GM15510 (cell line): Measurements from ENCODE around the gene CMSS1.

Source experiments
- POLR2A ChIP-seq: IDR thresholded peaks from 3 replicates; pipeline ENCODE4 v1.6.1; 2011; ENCODE audit warnings: borderline replicate concordance; ENCODE audit not compliant: insufficient read length; ENCODE audit errors: extremely low read depth

Gene CMSS1

GRCh38 chr3:100131241-100131640 is 313.6 kb downstream of the CMSS1 start:
- TF ChIP-seq POLR2A, result no peak

- no peak for TF ChIP-seq POLR2A
These were observed 319.3 kb downstream of the CMSS1 start for GRCh38 chr3:100136921-100137320.

- no peak for TF ChIP-seq POLR2A
These were observed 323.3 kb downstream of the CMSS1 start for GRCh38 chr3:100140976-100141375.

- TF ChIP-seq POLR2A, result no peak
These were observed 323.9 kb downstream of the CMSS1 start for GRCh38 chr3:100141586-100141985.

- TF ChIP-seq POLR2A, result no peak
These were observed 326.7 kb downstream of the CMSS1 start for GRCh38 chr3:100144255-100144866.

GRCh38 chr3:100149130-100149529 is 331.5 kb downstream of the CMSS1 start:
- TF ChIP-seq POLR2A, result no peak

GRCh38 chr3:100149713-100150415 is 332.2 kb downstream of the CMSS1 start:
- no peak for TF ChIP-seq POLR2A

- no peak for TF ChIP-seq POLR2A
These were observed 332.8 kb downstream of the CMSS1 start for GRCh38 chr3:100150473-100150872.

GRCh38 chr3:100151024-100151707 is 333.5 kb downstream of the CMSS1 start:
- TF ChIP-seq POLR2A, result no peak

GRCh38 chr3:100154171-100154570 is 336.5 kb downstream of the CMSS1 start:
- TF ChIP-seq POLR2A, result no peak

- TF ChIP-seq POLR2A, result no peak
These were observed 337.5 kb downstream of the CMSS1 start for GRCh38 chr3:100155128-100155527.

GRCh38 chr3:100155590-100155989 is 337.9 kb downstream of the CMSS1 start:
- no peak for TF ChIP-seq POLR2A

GRCh38 chr3:100157685-100158084 is 340.0 kb downstream of the CMSS1 start:
- no peak for TF ChIP-seq POLR2A

- TF ChIP-seq POLR2A, result no peak
These were observed 341.3 kb downstream of the CMSS1 start for GRCh38 chr3:100158918-100159330.

- TF ChIP-seq POLR2A, result no peak
These were observed 341.9 kb downstream of the CMSS1 start for GRCh38 chr3:100159331-100160153.
